NCI-H2227 (cell line): ENCODE measurements around the gene GRID1.
A peak's percentile ranks its signal among the peaks of the same experiment; 100 is the strongest.
"Not testable (repeated sequence)": the region's sequence is repeated elsewhere in the genome, so short reads cannot be mapped to it uniquely, and the experiment has no call there.

Experiments used
- DNase-seq: peaks from one replicate; lab custom pipeline; 2025; ENCODE audit not compliant: unreplicated experiment; lab: John Stamatoyannopoulos, UW

The GRID1 gene

GRCh38 chr10:86176850-86177536 lies 189.6 kb downstream of the GRID1 start:
- DNase-seq = no peak

DNA sequence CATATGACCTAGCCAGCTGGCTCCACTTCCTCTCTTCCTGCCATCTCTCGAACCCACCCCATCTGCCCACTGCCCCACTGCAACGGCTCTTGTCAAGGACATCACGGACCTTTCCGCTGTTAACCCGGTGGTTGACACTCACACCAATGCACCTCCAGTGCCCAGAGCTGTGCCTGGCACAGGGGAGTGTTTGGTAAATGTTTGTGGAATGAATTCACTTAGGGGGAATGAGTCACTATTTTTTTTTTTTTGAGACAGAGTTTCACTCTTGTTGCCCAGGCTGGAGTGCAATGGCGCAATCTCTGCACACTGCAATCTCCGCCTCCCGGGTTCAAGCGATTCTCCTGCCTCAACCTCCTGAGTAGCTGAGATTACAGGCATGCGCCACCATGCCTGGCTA lies 191.1 kb downstream of the GRID1 start:
- DNase-seq = not testable (repeated sequence)

DNA sequence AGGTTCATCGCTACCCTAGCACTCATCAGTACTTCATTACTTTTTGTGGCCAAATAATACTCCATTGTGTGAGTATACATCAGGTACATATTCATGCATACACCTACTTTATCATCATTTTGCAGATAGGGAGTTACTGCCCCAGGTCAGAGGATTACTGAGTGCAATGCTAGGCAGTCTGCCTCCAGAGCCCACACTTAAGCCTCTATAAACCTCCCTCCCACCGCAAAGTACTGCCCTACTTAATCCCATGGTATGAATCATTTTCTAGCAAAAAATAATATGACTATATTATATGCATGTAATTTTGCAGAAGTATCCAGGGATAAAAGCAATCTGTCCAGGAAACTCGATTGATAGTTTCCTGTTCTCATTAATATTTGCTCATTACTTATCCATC lies 194.3 kb downstream of the GRID1 start:
- DNase-seq = no peak

- no peak for DNase-seq
Measured at GRCh38 chr10:86170255-86171108, 196.1 kb downstream of the GRID1 start.

GRCh38 chr10:86169506-86170254 lies 196.9 kb downstream of the GRID1 start:
- no peak for DNase-seq

GRCh38 chr10:86169066-86169465 lies 197.5 kb downstream of the GRID1 start:
- DNase-seq = no peak

DNA sequence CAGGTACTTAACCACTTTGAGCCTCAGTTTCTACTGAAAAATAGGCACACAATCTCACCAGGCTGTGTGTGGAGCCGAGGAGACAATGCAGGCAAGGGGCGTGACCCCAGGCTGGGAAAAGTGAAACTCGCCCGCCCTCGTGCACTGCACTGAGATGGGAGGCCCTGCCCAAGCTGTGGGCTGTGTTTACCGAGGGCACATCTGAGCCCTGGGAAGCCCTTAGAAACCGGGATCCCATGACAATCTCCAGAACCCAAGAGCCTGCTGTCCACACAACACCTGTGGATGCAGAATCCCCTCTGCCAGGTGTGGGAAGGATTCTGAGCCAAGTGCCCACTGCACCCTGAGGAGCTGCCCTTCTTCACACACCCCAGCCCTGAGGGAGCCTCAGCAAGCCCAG lies 198.3 kb downstream of the GRID1 start:
- no peak for DNase-seq

DNA sequence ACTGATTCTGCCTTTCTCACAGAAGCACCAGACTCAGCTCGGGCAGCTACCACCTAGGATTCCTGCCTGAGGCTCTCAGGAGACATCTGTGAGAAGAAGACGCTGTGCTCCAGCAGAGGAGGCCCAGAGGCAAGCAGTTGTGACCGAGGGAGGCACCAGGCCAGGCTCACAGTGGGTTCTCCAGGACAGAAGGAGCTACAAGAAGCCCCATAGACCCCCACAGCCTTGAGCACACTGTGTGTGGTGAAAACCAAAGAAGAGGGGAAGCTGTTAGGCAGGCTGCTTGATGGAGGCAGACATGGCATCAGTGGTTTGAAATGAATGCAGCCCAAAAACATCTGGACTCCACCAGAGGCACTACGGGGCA lies 198.8 kb downstream of the GRID1 start:
- DNase-seq = no peak

GRCh38 chr10:86167121-86167761 lies 199.4 kb downstream of the GRID1 start:
- DNase-seq = no peak

- DNase-seq = no peak
Measured at GRCh38 chr10:86165666-86166065, 200.9 kb downstream of the GRID1 start.

GRCh38 chr10:86164960-86165630 lies 201.5 kb downstream of the GRID1 start:
- DNase-seq = no peak

- no peak for DNase-seq
Measured at GRCh38 chr10:86164174-86164774, 202.3 kb downstream of the GRID1 start.

DNA sequence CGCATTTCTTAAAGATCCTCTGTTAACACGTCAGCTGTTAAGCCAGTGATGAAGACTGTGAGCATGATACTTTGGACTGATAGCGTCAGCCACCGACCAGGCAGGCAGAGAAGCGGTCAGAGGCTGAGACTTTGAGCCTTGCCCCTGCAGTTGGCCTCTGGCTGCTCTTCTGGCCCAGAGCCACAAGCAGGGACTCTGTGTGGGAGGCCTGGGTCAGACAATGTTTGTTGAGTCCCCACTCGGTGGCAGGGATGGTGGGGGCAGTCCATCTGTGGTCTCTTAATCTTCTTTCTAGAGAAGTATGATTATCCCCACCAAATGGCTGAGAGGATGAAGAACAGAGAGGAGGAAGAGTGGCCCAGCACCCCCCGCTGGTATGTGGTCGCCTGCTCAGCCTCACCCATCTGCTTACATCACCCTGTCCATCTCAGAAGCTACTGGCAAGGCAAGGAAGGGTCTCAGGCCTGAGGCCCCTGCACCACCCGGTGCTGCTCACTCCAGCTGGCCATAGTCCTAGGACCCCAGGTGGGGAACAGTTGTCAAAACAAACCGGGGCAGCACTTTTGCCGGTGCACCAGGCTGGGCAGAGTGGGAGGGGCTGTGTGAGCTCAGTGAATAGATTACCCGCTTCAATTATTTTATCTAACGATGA lies 202.9 kb downstream of the GRID1 start:
- DNase-seq = no peak

- no peak for DNase-seq
Measured at GRCh38 chr10:86162696-86163400, 203.7 kb downstream of the GRID1 start.

- no peak for DNase-seq
Measured at GRCh38 chr10:86162036-86162435, 204.6 kb downstream of the GRID1 start.

GRCh38 chr10:86160890-86161585 lies 205.6 kb downstream of the GRID1 start:
- DNase-seq = no peak

DNA sequence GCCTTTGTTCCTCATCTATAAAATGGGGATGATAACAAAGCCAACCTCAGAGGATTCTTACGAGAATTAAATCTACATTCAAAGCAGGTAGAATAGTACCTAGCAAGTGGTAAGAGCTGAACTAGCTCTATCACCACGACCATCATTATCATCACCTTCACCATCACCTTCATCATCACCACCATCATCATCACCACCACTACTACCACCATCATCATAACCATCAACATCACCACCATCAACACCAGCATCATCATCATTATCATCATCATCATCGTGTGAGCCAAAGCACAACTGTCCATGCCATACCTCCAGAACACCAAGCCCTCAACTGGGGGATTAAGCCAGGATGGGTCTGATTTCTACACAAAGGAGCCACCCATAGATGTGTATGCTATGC lies 206.8 kb downstream of the GRID1 start:
- no peak for DNase-seq

GRCh38 chr10:86155054-86155921 lies 211.3 kb downstream of the GRID1 start:
- DNase-seq = peak; percentile 40
